Adipocyte (in vitro differentiated cells): Measurements from ENCODE around the gene FAM117A.

Source experiments
- DNase-seq: peaks from one replicate; pipeline ENCODE4 v3.0.0-alpha.2; 2015; ENCODE audit warnings: low read depth
- H3K27me3 ChIP-seq: replicated peaks from 2 replicates; pipeline ENCODE4 v1.7.0; 2013; ENCODE audit warnings: mild to moderate bottlenecking, low read length, moderate library complexity; ENCODE audit not compliant: control insufficient read depth, insufficient read depth
- H3K36me3 ChIP-seq: 2 replicates; pipeline ENCODE4 v1.7.0; 2013; ENCODE audit warnings: low read length, mild to moderate bottlenecking, moderate library complexity; ENCODE audit not compliant: control insufficient read depth, insufficient read depth, severe bottlenecking
- H3K4me1 ChIP-seq: 2 replicates; pipeline ENCODE4 v1.7.0; 2013; ENCODE audit warnings: mild to moderate bottlenecking, low read length, moderate library complexity; ENCODE audit not compliant: control insufficient read depth, insufficient read depth
- H3K4me3 ChIP-seq: 2 replicates; pipeline ENCODE4 v1.7.0; 2013; ENCODE audit warnings: mild to moderate bottlenecking, low read length, moderate library complexity
- H3K9ac ChIP-seq: 2 replicates; pipeline ENCODE4 v1.7.0; 2013; ENCODE audit warnings: mild to moderate bottlenecking, low read length, moderate library complexity
- H3K9me3 ChIP-seq: 2 replicates; pipeline ENCODE4 v1.7.0; 2013; ENCODE audit warnings: mild to moderate bottlenecking, low read length, moderate library complexity; ENCODE audit not compliant: control insufficient read depth

The FAM117A gene

GRCh38 chr17:49722066-49722465 lies 41.9 kb downstream of the FAM117A start:
- H3K9ac ChIP-seq: no peak overlapping the region
- no peak for DNase-seq
- H3K9me3 ChIP-seq: no peaks in the 10 kb centered on the region
- peaks cover 11% of the 10 kb centered on the region for H3K4me1 ChIP-seq
- H3K36me3 ChIP-seq: peaks cover 36% of the 10 kb centered on the region
- no peaks in the 10 kb centered on the region for H3K27me3 ChIP-seq
- no peak overlapping the region for H3K4me3 ChIP-seq

- Histone ChIP-seq H3K27me3 (no peaks in the 10 kb centered on the region), H3K4me3 (no peak overlapping the region), H3K9ac (no peak overlapping the region), H3K36me3 (peaks cover 56% of the 10 kb centered on the region), H3K4me1 (no peaks in the 10 kb centered on the region), H3K9me3 (no peaks in the 10 kb centered on the region)
- no peak for DNase-seq
These were observed 46.5 kb downstream of the FAM117A start for GRCh38 chr17:49717371-49717861.

DNA sequence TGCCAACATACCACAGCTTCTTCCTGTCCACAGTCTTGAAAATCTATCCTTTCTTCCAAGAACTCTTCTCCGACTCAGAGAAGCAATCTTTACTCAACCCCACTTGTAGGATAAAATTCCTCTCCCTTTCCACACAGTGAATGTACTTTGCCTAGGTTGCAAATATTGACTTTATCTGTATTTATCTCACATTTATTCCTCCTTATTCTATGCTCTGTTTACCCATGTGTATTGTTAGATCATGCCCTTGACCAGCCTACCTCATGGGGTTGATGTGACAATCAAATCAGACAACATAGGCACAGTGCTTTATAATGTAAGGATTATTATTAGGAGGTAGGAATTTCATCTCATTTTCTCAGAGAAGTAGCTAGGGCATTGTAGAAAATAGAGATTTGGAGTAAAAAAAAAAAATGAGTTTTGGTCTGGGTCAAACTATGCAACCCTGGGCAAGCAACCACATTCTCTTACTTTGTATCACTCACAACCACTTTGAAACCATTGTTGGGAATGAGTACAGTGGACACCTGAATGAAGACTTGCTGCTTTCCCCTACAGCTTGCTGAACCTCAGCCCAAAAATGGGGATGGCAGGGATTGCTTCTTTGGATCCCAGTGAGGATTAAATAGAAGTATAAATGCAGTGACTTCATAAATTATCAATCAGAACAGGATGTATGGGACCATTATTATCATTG lies 47.1 kb downstream of the FAM117A start:
- Histone ChIP-seq H3K9ac (no peak overlapping the region), H3K4me3 (no peak overlapping the region), H3K4me1 (no peaks in the 10 kb centered on the region), H3K9me3 (no peaks in the 10 kb centered on the region), H3K27me3 (no peaks in the 10 kb centered on the region), H3K36me3 (peaks cover 56% of the 10 kb centered on the region)
- no peak for DNase-seq

- no peak for DNase-seq
- H3K4me3 ChIP-seq: no peak overlapping the region
- peaks cover 61% of the 10 kb centered on the region for H3K36me3 ChIP-seq
- H3K4me1 ChIP-seq: no peaks in the 10 kb centered on the region
- no peaks in the 10 kb centered on the region for H3K9me3 ChIP-seq
- no peaks in the 10 kb centered on the region for H3K27me3 ChIP-seq
- no peak overlapping the region for H3K9ac ChIP-seq
These were observed 48.1 kb downstream of the FAM117A start for GRCh38 chr17:49715717-49716279.

- Histone ChIP-seq H3K9ac (no peak overlapping the region), H3K4me1 (no peaks in the 10 kb centered on the region), H3K4me3 (no peak overlapping the region), H3K36me3 (peaks cover 60% of the 10 kb centered on the region), H3K9me3 (no peaks in the 10 kb centered on the region), H3K27me3 (no peaks in the 10 kb centered on the region)
- no peak for DNase-seq
These were observed 48.7 kb downstream of the FAM117A start for GRCh38 chr17:49715216-49715615.

GRCh38 chr17:49708515-49709183 lies 55.3 kb downstream of the FAM117A start:
- no peak for DNase-seq
- H3K9ac ChIP-seq: peak overlapping the region; percentile 95
- H3K9me3 ChIP-seq: no peaks in the 10 kb centered on the region
- no peaks in the 10 kb centered on the region for H3K27me3 ChIP-seq
- peak overlapping the region; percentile 94 for H3K4me3 ChIP-seq
- H3K36me3 ChIP-seq: peaks cover 34% of the 10 kb centered on the region
- H3K4me1 ChIP-seq: peaks cover 26% of the 10 kb centered on the region

GRCh38 chr17:49707608-49708514 lies 56.1 kb downstream of the FAM117A start, which contains the start of gene SLC35B1:
TSS of gene SLC35B1 (minus strand) at chr17:49707964. CDS start at chr17:49707833, 131 bp downstream.
- H3K27me3 ChIP-seq: no peaks in the 10 kb centered on the region
- H3K4me1 ChIP-seq: peaks cover 28% of the 10 kb centered on the region
- H3K4me3 ChIP-seq: peak within 1 kb of the TSS; percentile 94
- H3K9ac ChIP-seq: peak within 1 kb of the TSS; percentile 95
- peak; percentile 99 for DNase-seq
- peaks cover 38% of the 10 kb centered on the region for H3K36me3 ChIP-seq
- no peaks in the 10 kb centered on the region for H3K9me3 ChIP-seq

DNA sequence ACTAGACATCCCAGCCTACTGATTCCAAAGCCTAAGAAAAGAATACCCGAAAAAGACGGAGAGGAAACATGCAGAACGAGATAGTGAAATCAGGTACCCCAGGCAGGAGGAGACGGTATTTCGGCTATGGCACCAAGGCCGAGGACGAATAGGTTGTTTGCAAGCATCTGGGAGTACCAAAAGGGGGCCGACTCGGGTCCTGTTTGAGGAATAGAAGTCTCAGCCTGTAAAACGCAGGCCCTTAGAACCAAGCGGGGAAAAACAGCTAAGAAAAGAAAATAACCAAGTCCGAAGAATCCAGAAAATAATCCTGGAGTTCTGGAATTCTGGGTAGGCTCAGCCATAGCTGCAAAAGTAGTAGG lies 56.7 kb downstream of the FAM117A start:
- no peaks in the 10 kb centered on the region for H3K27me3 ChIP-seq
- peak overlapping the region; percentile 94 for H3K4me3 ChIP-seq
- DNase-seq: peak; percentile 35
- H3K4me1 ChIP-seq: peaks cover 28% of the 10 kb centered on the region
- peak overlapping the region; percentile 95 for H3K9ac ChIP-seq
- no peaks in the 10 kb centered on the region for H3K9me3 ChIP-seq
- peaks cover 44% of the 10 kb centered on the region for H3K36me3 ChIP-seq

- no peak overlapping the region for H3K9ac ChIP-seq
- H3K4me3 ChIP-seq: no peak overlapping the region
- H3K9me3 ChIP-seq: no peaks in the 10 kb centered on the region
- no peak for DNase-seq
- peaks cover 55% of the 10 kb centered on the region for H3K36me3 ChIP-seq
- no peaks in the 10 kb centered on the region for H3K27me3 ChIP-seq
- peaks cover 28% of the 10 kb centered on the region for H3K4me1 ChIP-seq
These were observed 58.7 kb downstream of the FAM117A start for GRCh38 chr17:49705254-49705653.

DNA sequence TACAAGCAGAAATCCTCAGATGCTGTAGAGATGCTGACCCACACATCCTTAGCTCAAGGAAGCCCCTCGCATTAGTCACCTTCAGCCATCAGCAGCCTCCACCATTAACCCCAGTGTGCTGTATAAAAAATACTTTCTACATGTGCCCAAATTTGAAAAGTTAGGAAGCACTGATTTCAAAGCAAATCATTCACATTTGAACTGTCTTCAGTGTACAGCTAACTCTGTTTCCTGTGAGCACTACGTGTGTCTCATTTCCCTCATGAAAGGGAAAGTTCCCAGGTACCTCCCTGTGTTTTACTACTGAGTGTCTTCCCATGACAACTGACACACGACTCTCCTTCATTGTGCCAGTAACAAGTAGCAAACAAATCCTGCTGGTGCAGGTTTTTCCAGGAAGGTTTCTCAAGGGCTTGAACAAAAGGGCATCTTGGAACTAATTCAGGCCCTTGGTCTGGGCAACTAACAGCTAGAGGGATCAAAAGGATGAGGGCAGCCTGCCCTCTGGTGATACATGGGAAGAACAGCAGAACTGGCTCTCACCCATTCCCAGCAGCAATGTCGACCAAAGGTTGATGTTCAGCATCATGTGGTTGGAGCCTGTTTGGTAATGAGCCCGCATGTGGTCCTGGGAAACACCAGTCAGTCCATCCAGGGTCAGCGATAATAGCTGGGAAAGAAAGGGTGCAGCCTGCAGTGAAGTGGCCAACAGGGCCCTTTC lies 60.2 kb downstream of the FAM117A start:
- H3K27me3 ChIP-seq: no peaks in the 10 kb centered on the region
- peaks cover 21% of the 10 kb centered on the region for H3K4me1 ChIP-seq
- H3K9ac ChIP-seq: no peak overlapping the region
- H3K4me3 ChIP-seq: no peak overlapping the region
- H3K36me3 ChIP-seq: peaks cover 61% of the 10 kb centered on the region
- H3K9me3 ChIP-seq: no peaks in the 10 kb centered on the region
- DNase-seq: peak; percentile 43
